Endothelial cell of umbilical vein (primary cell): ENCODE results near the gene MAML3. TPM values are rescaled to one million over a fixed set of nuclear protein-coding genes. Genes with fewer than 3 reads are reported as not detected.

Experiments used
- BruUV-seq: library from RNA; stranded (reverse); fragments of 400-500 nt; replicated peaks from 2 replicates; lab custom pipeline; 2021; lab: Mats Ljungman, UMichigan
- CTCF ChIA-PET: fragments of 300-600, 350-600 bp; sonication (Branson Sonifier 250); formaldehyde crosslinking; loops from one replicate; lab custom pipeline; 2021; ENCODE audit warnings: antibody characterized with exemption, inconsistent platforms; lab: Charles Lee
- POLR2A ChIA-PET: fragments of 300-600, 350-600 bp; sonication (Branson Sonifier 250); formaldehyde crosslinking; loops from one replicate; lab custom pipeline; 2021; ENCODE audit warnings: antibody characterized with exemption, inconsistent platforms; lab: Charles Lee
- DNase-seq: peaks from one replicate; pipeline ENCODE4 v3.0.0-alpha.2; 2011; ENCODE audit warnings: low read depth, low spot score
- FAIRE-seq: peaks from 2 replicates; lab custom pipeline; 2011; peaks lifted over from hg19 to GRCh38; lab: Jason Lieb, UNC
- H2AFZ ChIP-seq: 2 replicates; pipeline ENCODE4 v1.6.0; 2012; ENCODE audit warnings: low read depth, low read length, control low read depth, inconsistent platforms
- H3K27ac ChIP-seq: 2 replicates; pipeline ENCODE4 v1.5.1; 2011; ENCODE audit warnings: low read depth, mild to moderate bottlenecking, control low read depth, low read length, moderate library complexity; ENCODE audit not compliant: insufficient read depth
- H3K27me3 ChIP-seq, 2 experiments: 2 replicates each; pipeline versions ENCODE4 v1.6.0 to v1.6.1; 2011; ENCODE audit warnings: low read length in 2 of 2, mixed read lengths in 1 of 2; ENCODE audit not compliant: control insufficient read depth in 2 of 2, insufficient read depth in 2 of 2
- H3K36me3 ChIP-seq, 2 experiments: 2 replicates in 1 of 2; 3 replicates in 1 of 2; pipeline ENCODE4 v1.5.1; 2011; ENCODE audit warnings: low read length in 2 of 2, mild to moderate bottlenecking in 1 of 2, moderate library complexity in 1 of 2; ENCODE audit not compliant: control insufficient read depth in 2 of 2, insufficient read depth in 2 of 2; ENCODE audit errors: extremely low read depth in 1 of 2
- H3K4me1 ChIP-seq: 3 replicates; pipeline ENCODE4 v1.5.1; 2011; ENCODE audit warnings: mild to moderate bottlenecking, low read length; ENCODE audit not compliant: control insufficient read depth, insufficient read depth; ENCODE audit errors: extremely low read depth
- H3K4me2 ChIP-seq: 2 replicates; pipeline ENCODE4 v1.6.1; 2011; ENCODE audit warnings: low read length, control low read depth, mixed read lengths; ENCODE audit not compliant: insufficient read depth
- H3K4me3 ChIP-seq, 3 experiments: fragments of 200-600 bp in 1 of 3; sonication (generic), shearing (Covaris generic) in 1 of 3; replicated peaks in 1 of 3; 2 replicates each; pipeline ENCODE4 v1.5.1; 2011 to 2016; ENCODE audit warnings: control low read depth in 3 of 3, low read length in 3 of 3, mild to moderate bottlenecking in 2 of 3, inconsistent platforms in 1 of 3, low read depth in 1 of 3, moderate library complexity in 1 of 3; ENCODE audit not compliant: insufficient read depth in 1 of 3
- H3K79me2 ChIP-seq: 2 replicates; pipeline ENCODE4 v1.6.0; 2012; ENCODE audit warnings: low read length, inconsistent platforms; ENCODE audit not compliant: control insufficient read depth, insufficient read depth
- H3K9ac ChIP-seq: replicated peaks from 2 replicates; pipeline ENCODE3; 2011; ENCODE audit warnings: low read length, control low read depth; ENCODE audit not compliant: insufficient read depth; ENCODE audit errors: extremely low read depth
- H3K9me1 ChIP-seq: replicated peaks from 3 replicates; pipeline ENCODE4 v1.6.0; 2011; ENCODE audit warnings: mild to moderate bottlenecking, low read length; ENCODE audit not compliant: control insufficient read depth, insufficient read depth; ENCODE audit errors: extremely low read depth
- H3K9me3 ChIP-seq: replicated peaks from 2 replicates; pipeline ENCODE4 v1.5.1; 2012; ENCODE audit warnings: low read length, inconsistent platforms; ENCODE audit not compliant: control insufficient read depth, insufficient read depth
- H4K20me1 ChIP-seq: replicated peaks from 2 replicates; pipeline ENCODE3; 2011; ENCODE audit warnings: mild to moderate bottlenecking, low read length; ENCODE audit not compliant: control insufficient read depth, insufficient read depth; ENCODE audit errors: extremely low read depth
- EZH2 ChIP-seq: IDR thresholded peaks from 2 replicates; pipeline ENCODE4 v1.6.1; 2012; ENCODE audit warnings: borderline replicate concordance, low read depth, mild to moderate bottlenecking, moderate library complexity, low read length, inconsistent platforms; ENCODE audit not compliant: severe bottlenecking
- FOS ChIP-seq: IDR thresholded peaks from 2 replicates; pipeline ENCODE4 v1.6.1; 2011; ENCODE audit warnings: mild to moderate bottlenecking, low read length, moderate library complexity, borderline replicate concordance; ENCODE audit not compliant: insufficient read depth
- GATA2 ChIP-seq: IDR thresholded peaks from 2 replicates; pipeline ENCODE4 v1.7.0; 2011; ENCODE audit warnings: low read depth, mild to moderate bottlenecking, moderate library complexity, mixed read lengths, low read length; ENCODE audit not compliant: insufficient read length, insufficient read depth
- JUN ChIP-seq: IDR thresholded peaks from 2 replicates; pipeline ENCODE4 v1.6.1; 2011; ENCODE audit warnings: borderline replicate concordance, low read depth; ENCODE audit not compliant: insufficient read length, insufficient read depth
- MYC ChIP-seq: IDR thresholded peaks from one replicate; pipeline ENCODE4 v1.6.1; 2011; ENCODE audit warnings: mild to moderate bottlenecking, low read depth, low read length
- POLR2A ChIP-seq: IDR thresholded peaks from 2 replicates; pipeline ENCODE4 v1.6.1; 2012; ENCODE audit warnings: low read depth, mild to moderate bottlenecking, control low read depth, low read length
- POLR2AphosphoS5 ChIP-seq: IDR thresholded peaks from 2 replicates; pipeline ENCODE4 v1.6.1; 2012; ENCODE audit warnings: low read depth, mild to moderate bottlenecking, control low read depth, low read length, moderate library complexity; ENCODE audit not compliant: insufficient read depth
- dilution Hi-C: fragments of 300-500 bp; cut with MboI; formaldehyde crosslinking; loops from one replicate; pipeline ENCODE4 v1.15.0; 2019; ENCODE audit warnings: low sequenced_read_pairs; ENCODE audit not compliant: extremely low pct_ligation_motif_present
- intact Hi-C: fragments of 100-400 bp; cut with micrococcal nuclease; formaldehyde crosslinking; loops from one replicate; pipeline ENCODE4 v1.10.0; 2022
- polyA plus RNA-seq, 4 experiments: library from polyadenylated mRNA; depleted of rRNA in 3 of 4; stranded (reverse) in 3 of 4; unstranded in 1 of 4; fragments of >200 nt; gene quantifications; 2 replicates each; pipeline versions ENCODE4 v1.2.1 to v1.2.3, GENCODE V29; 2011 to 2012; ENCODE audit warnings: missing spikeins in 1 of 4
- total RNA-seq: library from RNA; stranded (reverse); gene quantifications from 2 replicates; pipeline ENCODE4 v1.2.3, GENCODE V29; 2021
- TF ChIP-seq, protein P1 (sequence below): IDR thresholded peaks from 2 replicates; pipeline ENCODE4 v1.6.1; 2011; ENCODE audit not compliant: insufficient read depth, insufficient read length
- TF ChIP-seq, protein P2 (sequence below), 2 donors: IDR thresholded peaks; 1 replicate in 1 of 2; 2 replicates in 1 of 2; pipeline ENCODE4 v1.5.1; 2011; ENCODE audit warnings: low read length in 2 of 2, mild to moderate bottlenecking in 2 of 2, moderate library complexity in 2 of 2, control low read depth in 1 of 2, inconsistent platforms in 1 of 2, low read depth in 1 of 2; ENCODE audit not compliant: insufficient read depth in 1 of 2; ENCODE audit errors: extremely low read depth in 1 of 2

MAML3 gene
- total and polyA plus RNA-seq, 2 donors (not counting 3 experiments of a cell fraction or from before 2014, with no cell fraction given) = 14.0 to 20.3 TPM

DNA sequence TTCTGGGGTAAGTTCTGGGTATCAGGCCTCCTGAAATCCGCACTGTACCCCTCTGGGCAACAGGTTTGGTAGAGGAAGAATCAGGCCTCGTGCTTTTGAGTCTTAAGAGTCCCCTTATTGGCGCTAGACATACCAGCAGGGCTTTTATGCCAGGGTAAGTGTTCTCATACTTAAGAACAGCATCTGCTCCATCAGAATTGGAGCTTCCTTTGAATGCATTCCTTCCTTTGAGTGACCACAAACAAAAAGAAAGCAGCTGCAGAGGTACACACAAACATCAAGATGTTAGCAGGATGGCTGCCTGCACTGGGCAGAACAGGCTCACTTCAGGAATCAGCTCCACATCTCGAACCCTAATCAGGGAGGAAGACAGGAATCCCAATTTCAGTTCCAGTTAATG, 331.6 kb downstream of the MAML3 start:
- H3K9me1 ChIP-seq = no peaks in the 10 kb centered on the region
- H3K4me3 ChIP-seq = no peak overlapping the region
- ChIA-PET POLR2A (no interaction called here), CTCF (no interaction called here)
- FAIRE-seq (no peak), DNase-seq (no peak)
- H3K4me1 ChIP-seq = no peaks in the 10 kb centered on the region
- H3K27me3 ChIP-seq = no peaks in the 10 kb centered on the region
- H3K4me2 ChIP-seq = no peak overlapping the region
- H4K20me1 ChIP-seq = no peaks in the 10 kb centered on the region
- no peak overlapping the region for H2AFZ ChIP-seq
- intact Hi-C loops (no loop called here), dilution Hi-C loops (no loop called here)
- H3K9me3 ChIP-seq = no peaks in the 10 kb centered on the region
- no peaks in the 10 kb centered on the region for H3K79me2 ChIP-seq
- TF ChIP-seq EZH2 (no peak), JUN (no peak), POLR2AphosphoS5 (no peak), POLR2A (no peak), GATA2 (no peak), FOS (no peak), MYC (no peak)
- TF ChIP-seq, protein P1, sequence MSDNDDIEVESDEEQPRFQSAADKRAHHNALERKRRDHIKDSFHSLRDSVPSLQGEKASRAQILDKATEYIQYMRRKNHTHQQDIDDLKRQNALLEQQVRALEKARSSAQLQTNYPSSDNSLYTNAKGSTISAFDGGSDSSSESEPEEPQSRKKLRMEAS = no peak
- TF ChIP-seq, protein P2, sequence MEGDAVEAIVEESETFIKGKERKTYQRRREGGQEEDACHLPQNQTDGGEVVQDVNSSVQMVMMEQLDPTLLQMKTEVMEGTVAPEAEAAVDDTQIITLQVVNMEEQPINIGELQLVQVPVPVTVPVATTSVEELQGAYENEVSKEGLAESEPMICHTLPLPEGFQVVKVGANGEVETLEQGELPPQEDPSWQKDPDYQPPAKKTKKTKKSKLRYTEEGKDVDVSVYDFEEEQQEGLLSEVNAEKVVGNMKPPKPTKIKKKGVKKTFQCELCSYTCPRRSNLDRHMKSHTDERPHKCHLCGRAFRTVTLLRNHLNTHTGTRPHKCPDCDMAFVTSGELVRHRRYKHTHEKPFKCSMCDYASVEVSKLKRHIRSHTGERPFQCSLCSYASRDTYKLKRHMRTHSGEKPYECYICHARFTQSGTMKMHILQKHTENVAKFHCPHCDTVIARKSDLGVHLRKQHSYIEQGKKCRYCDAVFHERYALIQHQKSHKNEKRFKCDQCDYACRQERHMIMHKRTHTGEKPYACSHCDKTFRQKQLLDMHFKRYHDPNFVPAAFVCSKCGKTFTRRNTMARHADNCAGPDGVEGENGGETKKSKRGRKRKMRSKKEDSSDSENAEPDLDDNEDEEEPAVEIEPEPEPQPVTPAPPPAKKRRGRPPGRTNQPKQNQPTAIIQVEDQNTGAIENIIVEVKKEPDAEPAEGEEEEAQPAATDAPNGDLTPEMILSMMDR (IDR thresholded peaks at IDR 0.05; ENCODE audit: extremely low read depth in 1 of 2, insufficient read depth in 1 of 2, low read depth in 1 of 2, low read length in 2 of 2) = no peak
- no peaks in the 10 kb centered on the region for H3K36me3 ChIP-seq
- no peak overlapping the region for H3K9ac ChIP-seq
- BruUV-seq = no TSS peak
- H3K27ac ChIP-seq = no peak overlapping the region
